ENCODE results near the gene FLOT1. TPM values are rescaled to one million over a fixed set of nuclear protein-coding genes. Genes with fewer than 3 reads are reported as not detected.

The FLOT1 gene
- polyA plus RNA-seq, 1 experiment, result 155 TPM

DNA sequence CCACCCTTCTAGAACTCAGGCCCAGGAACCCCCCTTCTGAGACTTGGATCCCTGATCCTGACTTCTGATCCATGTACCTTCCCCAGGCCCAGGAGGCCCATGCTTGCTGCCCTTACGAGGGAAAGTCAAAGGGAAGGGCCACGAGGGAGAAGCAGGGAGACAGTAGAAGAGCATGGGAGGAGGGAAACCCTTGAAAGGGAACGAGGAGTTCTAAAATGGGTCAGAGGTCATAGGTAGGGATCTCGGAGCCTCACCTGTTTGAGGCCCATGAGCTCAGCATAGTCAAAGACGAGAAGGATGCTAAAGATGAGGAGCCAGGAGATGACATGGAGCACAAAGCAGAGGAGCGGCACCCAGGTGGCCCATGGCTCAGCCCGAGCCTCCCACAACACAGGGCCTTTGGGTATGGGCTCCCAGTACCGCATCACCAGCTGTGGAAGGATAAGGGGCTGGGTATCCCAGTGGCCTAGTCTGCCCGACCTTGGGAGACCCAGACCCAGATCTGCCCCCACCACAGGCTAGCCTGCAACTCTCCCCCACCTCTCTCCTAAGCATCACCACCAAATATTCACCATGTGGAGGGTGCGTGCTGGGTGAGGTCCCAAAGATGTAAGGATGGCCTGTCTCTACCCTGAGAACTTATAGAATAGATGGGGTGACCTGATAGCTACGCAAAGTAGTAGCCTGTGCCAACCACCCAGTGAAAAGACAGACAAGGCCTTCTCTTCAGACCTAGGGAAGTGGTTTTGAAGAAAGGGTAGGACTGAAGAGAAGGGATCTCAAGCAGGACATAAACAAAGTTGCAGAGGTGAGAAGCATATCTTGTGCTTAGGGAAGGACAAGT is 53.2 kb downstream of the FLOT1 start:
- ChIA-PET POLR2A (interaction anchor here (1.0 to 4.8 kb wide), 2 partner anchors 23 to 32 kb away, joined by 3 to 43 read pairs; partner anchors contain the start of gene TUBB), CTCF (interaction anchor here (1.2 kb wide), 1 partner anchor 391 kb away, joined by 3 read pairs; no protein-coding TSS in a partner anchor)
- H3K27me3 ChIP-seq (ENCODE audit: control insufficient read depth, insufficient read depth, low read length), result no peaks in the 10 kb centered on the region
- no peak for DNase-seq (ENCODE audit: low read depth, low spot score)
- peak overlapping the region; percentile 87; the same call in 1 of the 2 replicates for H3K4me3 ChIP-seq (ENCODE audit: low read depth, low read length)
- TF ChIP-seq, protein P1, sequence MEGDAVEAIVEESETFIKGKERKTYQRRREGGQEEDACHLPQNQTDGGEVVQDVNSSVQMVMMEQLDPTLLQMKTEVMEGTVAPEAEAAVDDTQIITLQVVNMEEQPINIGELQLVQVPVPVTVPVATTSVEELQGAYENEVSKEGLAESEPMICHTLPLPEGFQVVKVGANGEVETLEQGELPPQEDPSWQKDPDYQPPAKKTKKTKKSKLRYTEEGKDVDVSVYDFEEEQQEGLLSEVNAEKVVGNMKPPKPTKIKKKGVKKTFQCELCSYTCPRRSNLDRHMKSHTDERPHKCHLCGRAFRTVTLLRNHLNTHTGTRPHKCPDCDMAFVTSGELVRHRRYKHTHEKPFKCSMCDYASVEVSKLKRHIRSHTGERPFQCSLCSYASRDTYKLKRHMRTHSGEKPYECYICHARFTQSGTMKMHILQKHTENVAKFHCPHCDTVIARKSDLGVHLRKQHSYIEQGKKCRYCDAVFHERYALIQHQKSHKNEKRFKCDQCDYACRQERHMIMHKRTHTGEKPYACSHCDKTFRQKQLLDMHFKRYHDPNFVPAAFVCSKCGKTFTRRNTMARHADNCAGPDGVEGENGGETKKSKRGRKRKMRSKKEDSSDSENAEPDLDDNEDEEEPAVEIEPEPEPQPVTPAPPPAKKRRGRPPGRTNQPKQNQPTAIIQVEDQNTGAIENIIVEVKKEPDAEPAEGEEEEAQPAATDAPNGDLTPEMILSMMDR (IDR thresholded peaks at IDR 0.05; ENCODE audit: low read depth, low read length), result no peak
- H3K9me3 ChIP-seq (ENCODE audit: control insufficient read depth, insufficient read depth, low read length), result no peaks in the 10 kb centered on the region; the same call in 1 of the 2 replicates
- no peak overlapping the region for H3K27ac ChIP-seq (ENCODE audit: low read depth, low read length)

DNA sequence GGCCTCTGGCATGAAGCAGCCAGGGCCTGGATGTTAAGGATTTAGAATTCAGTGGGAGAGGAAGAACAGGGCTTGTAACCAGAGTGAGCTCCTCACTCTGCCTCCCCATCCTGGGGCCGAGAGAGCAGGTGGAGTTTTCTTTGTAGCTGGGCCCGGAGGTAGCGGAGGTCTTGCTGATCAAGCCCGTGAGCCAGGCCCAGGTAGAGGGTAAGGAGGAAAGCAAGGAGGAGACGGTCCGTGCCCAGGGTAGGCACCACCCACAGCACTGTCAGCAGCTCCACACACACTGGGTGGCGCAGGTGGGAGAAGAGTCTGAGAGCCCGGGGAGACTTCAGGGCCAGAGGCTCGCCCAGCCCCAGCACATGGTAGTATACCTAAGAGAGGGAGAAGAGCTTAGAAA is 53.9 kb downstream of the FLOT1 start:
- no peak for DNase-seq (ENCODE audit: low read depth, low spot score)
- no peaks in the 10 kb centered on the region; the same call in 1 of the 2 replicates for H3K9me3 ChIP-seq (ENCODE audit: control insufficient read depth, insufficient read depth, low read length)
- no peaks in the 10 kb centered on the region for H3K27me3 ChIP-seq (ENCODE audit: control insufficient read depth, insufficient read depth, low read length)
- ChIA-PET CTCF (interaction anchor here (0.6 to 2.0 kb wide), 4 partner anchors 16 to 391 kb away, joined by 3 to 13 read pairs (median 4); partner anchors contain the start of gene DHX16), POLR2A (interaction anchor here (1.8 to 4.8 kb wide), 2 partner anchors 29 to 33 kb away, joined by 22 to 43 read pairs; partner anchors contain the start of genes MDC1 and TUBB)
- peak overlapping the region; percentile 99 for H3K27ac ChIP-seq (ENCODE audit: low read depth, low read length)
- TF ChIP-seq, protein P1 (IDR thresholded peaks at IDR 0.05; ENCODE audit: low read depth, low read length), result no peak
- peak overlapping the region; percentile 92 for H3K4me3 ChIP-seq (ENCODE audit: low read depth, low read length)

DNA sequence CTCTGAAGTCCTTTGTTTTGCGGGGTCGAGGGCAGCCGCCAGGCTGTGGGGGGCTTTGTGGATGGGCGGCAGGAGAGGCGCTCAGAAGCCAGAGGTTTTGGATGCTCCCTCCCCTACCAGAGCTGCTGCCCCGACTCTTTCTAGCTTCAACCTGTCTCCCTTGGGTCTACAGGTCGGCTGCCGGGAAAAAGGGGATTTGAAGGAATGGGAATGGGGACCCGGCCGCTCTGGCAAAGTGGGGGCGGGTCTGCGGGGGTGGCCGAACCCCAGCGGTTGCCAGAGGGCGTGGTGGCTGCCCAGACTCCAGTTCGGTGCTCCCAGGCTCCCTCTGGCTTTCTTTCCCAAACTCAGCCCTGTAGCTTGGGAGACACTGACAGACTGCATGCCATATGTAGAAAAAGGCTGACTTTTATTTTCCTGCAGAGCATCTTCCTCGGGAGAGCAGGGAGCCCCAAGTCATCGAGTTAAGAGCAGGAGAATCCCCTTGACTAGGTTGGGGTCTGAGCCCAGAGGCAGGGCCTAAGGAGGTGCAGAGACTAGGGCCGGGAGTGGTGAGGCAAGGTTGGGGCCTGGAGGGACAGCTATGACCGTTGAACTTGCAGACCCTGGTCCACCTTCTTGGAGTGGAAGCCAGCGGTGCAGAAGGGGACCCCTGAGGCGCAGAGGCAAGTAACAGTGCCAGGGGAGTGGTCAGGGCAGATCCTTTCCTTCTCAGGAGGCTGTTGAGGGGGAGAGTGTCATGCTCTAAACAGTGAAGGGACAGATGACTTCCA is 54.6 kb downstream of the FLOT1 start:
- Histone ChIP-seq H3K27me3 (ENCODE audit: control insufficient read depth, insufficient read depth, low read length) (no peaks in the 10 kb centered on the region), H3K27ac (ENCODE audit: low read depth, low read length) (peak overlapping the region; percentile 99), H3K9me3 (ENCODE audit: control insufficient read depth, insufficient read depth, low read length) (no peaks in the 10 kb centered on the region; the same call in 1 of the 2 replicates), H3K4me3 (ENCODE audit: low read depth, low read length) (peak overlapping the region; percentile 92)
- no peak for DNase-seq (ENCODE audit: low read depth, low spot score)
- CTCF ChIA-PET, result interaction anchor here (0.6 to 2.0 kb wide), 6 partner anchors 9 to 73 kb away, joined by 3 to 13 read pairs (median 4); partner anchors contain the start of genes DHX16 and MDC1
- POLR2A ChIA-PET, result interaction anchor here (0.6 to 4.8 kb wide), 9 partner anchors 8 to 201 kb away, joined by 3 to 43 read pairs (median 6); partner anchors contain the start of genes DHX16, MDC1 and TUBB
- TF ChIP-seq, protein P1 (IDR thresholded peaks at IDR 0.05; ENCODE audit: low read depth, low read length), result peak; percentile 32

DNA sequence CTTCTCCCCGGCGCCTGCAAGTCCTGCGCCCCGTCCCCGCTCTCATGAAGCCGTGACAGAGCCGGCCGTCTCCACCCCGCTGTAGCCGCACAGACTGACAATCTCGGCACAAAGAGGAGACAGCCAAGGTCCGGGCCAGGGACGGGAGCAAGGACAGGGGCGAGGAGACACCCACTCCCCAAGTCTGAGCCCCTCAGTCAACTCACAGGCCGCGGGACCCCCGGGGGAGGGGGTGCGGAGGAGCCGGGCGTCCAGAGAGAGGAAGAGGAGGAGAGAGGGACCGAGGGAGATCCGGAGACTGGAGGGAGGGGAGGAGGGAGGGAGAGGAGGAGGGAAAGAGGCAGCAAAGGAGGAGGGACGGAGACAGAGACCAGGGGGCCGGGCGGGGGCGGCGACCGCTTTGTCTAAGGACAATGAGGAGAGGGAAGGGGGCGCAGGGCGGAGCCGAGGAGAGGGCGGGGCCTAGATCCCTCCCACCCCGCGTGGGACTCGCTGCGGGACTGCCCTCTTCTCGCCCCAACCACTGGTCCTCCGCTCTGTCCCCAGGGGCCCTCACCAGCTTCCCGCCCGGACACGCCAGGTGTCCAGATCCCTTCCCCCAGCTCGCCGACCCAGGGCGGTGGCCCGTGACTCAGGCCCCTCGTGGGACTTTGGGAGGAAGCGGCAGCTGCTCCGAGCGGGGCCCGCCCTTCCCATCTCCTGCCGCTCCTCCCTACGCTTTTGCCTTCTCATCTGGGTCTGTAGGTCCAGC is 55.4 kb downstream of the FLOT1 start:
- peak; percentile 92 for DNase-seq (ENCODE audit: low read depth, low spot score)
- Histone ChIP-seq H3K27ac (ENCODE audit: low read depth, low read length) (peak overlapping the region; percentile 99), H3K27me3 (ENCODE audit: control insufficient read depth, insufficient read depth, low read length) (no peaks in the 10 kb centered on the region), H3K9me3 (ENCODE audit: control insufficient read depth, insufficient read depth, low read length) (no peaks in the 10 kb centered on the region; the same call in 1 of the 2 replicates), H3K4me3 (ENCODE audit: low read depth, low read length) (peak overlapping the region; percentile 92)
- TF ChIP-seq, protein P1 (IDR thresholded peaks at IDR 0.05; ENCODE audit: low read depth, low read length), result no peak
- POLR2A ChIA-PET, result interaction anchor here (0.6 to 4.8 kb wide), 9 partner anchors 8 to 202 kb away, joined by 3 to 43 read pairs (median 6); partner anchors contain the start of genes DHX16, MDC1 and TUBB
- CTCF ChIA-PET, result interaction anchor here (0.8 to 2.0 kb wide), 4 partner anchors 8 to 35 kb away, joined by 3 to 13 read pairs (median 4); partner anchors contain the start of gene MDC1

Data from AG04450 (cell line).